ENCODE measurements around the gene FGB. TPM values are rescaled to one million over a fixed set of nuclear protein-coding genes. Genes with fewer than 3 reads are reported as not detected.

FGB gene
- total and polyA plus RNA-seq, 5 donors from 2014 or later, result not detected

GRCh38 chr4:154569584-154569983 lies 6.8 kb downstream of the FGB start:
- Mint-ChIP-seq H3K4me1 (no peaks in the 10 kb centered on the region), H3K4me3 (no peak overlapping the region), H3K9me3 (peaks cover 0 to 2% (median 0%) of the 10 kb centered on the region in 7 donors), H3K36me3 (no peaks in the 10 kb centered on the region), H3K27me3 (peaks cover 15% of the 10 kb centered on the region), H3K27ac (no peak overlapping the region)
- Histone ChIP-seq H3K4me3 (ENCODE audit: low read depth, low read length) (no peak overlapping the region), H3K27ac (ENCODE audit: insufficient read depth, low read length, poor library complexity, severe bottlenecking) (no peak overlapping the region), H3K36me3 (ENCODE audit: control insufficient read depth, insufficient read depth, low read length) (no peaks in the 10 kb centered on the region), H3K9me3 (ENCODE audit: control insufficient read depth in 2 of 2, low read length in 2 of 2) (no peaks in the 10 kb centered on the region), H3K27me3 (ENCODE audit: control insufficient read depth, insufficient read depth, low read length) (peaks cover 6% of the 10 kb centered on the region), H3K4me1 (ENCODE audit: control insufficient read depth, insufficient read depth, low read length, poor library complexity, severe bottlenecking) (no peaks in the 10 kb centered on the region)
- ATAC-seq (ENCODE audit: low read depth in 2 of 2) (no peak), DNase-seq (no peak)

DNA sequence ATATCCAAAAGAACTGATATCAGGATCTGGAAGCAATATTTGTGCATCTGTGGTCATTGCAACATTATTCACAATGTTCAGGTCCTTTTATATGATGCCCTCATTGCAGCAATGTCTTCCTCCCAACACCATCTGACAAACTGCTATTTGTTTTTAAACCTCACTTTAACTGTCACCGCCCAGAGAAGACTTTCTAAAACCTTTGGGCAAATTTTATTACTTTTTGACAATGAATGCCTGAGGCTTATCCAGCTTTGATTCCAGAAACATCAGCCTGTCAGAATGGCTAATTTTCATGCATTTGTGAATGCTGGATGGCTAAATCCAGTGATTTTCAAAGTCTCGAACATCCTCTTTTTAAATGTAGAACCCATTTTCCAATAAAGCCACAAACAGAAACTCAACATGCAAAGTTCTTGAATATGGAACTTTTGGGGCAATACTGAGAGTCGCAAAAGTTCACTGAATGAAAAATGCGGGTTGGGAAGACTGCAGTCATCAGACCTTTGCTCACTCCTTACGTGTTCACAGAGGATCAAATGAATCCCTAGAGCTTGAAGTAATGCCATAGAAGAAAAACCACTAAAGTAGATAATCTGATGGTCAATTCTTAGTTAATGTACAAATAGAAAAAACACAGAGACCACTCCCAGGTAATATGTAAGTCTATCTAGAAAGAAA lies 10.5 kb downstream of the FGB start:
- Mint-ChIP-seq H3K4me1 (no peaks in the 10 kb centered on the region), H3K4me3 (no peak overlapping the region), H3K27me3 (peaks cover 9% of the 10 kb centered on the region), H3K9me3 (peaks cover 0 to 3% (median 0%) of the 10 kb centered on the region in 7 donors), H3K36me3 (no peaks in the 10 kb centered on the region), H3K27ac (no peak overlapping the region)
- Histone ChIP-seq H3K27ac (ENCODE audit: insufficient read depth, low read length, poor library complexity, severe bottlenecking) (no peak overlapping the region), H3K4me3 (ENCODE audit: low read depth, low read length) (no peak overlapping the region), H3K36me3 (ENCODE audit: control insufficient read depth, insufficient read depth, low read length) (no peaks in the 10 kb centered on the region), H3K27me3 (ENCODE audit: control insufficient read depth, insufficient read depth, low read length) (no peaks in the 10 kb centered on the region), H3K4me1 (ENCODE audit: control insufficient read depth, insufficient read depth, low read length, poor library complexity, severe bottlenecking) (no peaks in the 10 kb centered on the region), H3K9me3 (ENCODE audit: control insufficient read depth in 2 of 2, low read length in 2 of 2) (no peaks in the 10 kb centered on the region)
- ATAC-seq (ENCODE audit: low read depth in 2 of 2) (no peak), DNase-seq (no peak)

- no peak for ATAC-seq (ENCODE audit: low read depth in 2 of 2)
- peaks cover 9% of the 10 kb centered on the region for H3K27me3 Mint-ChIP-seq
- H3K9me3 Mint-ChIP-seq, result peaks cover 0 to 3% (median 0%) of the 10 kb centered on the region in 7 donors
Measured at GRCh38 chr4:154574311-154574710, 11.5 kb downstream of the FGB start.

GRCh38 chr4:154577324-154577723 lies 14.5 kb downstream of the FGB start:
- no peaks in the 10 kb centered on the region for H3K4me1 Mint-ChIP-seq
- Histone ChIP-seq H3K4me1 (ENCODE audit: control insufficient read depth, insufficient read depth, low read length, poor library complexity, severe bottlenecking) (no peaks in the 10 kb centered on the region), H3K27me3 (ENCODE audit: control insufficient read depth, insufficient read depth, low read length) (peaks cover 4% of the 10 kb centered on the region), H3K36me3 (ENCODE audit: control insufficient read depth, insufficient read depth, low read length) (no peaks in the 10 kb centered on the region), H3K27ac (ENCODE audit: insufficient read depth, low read length, poor library complexity, severe bottlenecking) (no peak overlapping the region), H3K9me3 (ENCODE audit: control insufficient read depth in 2 of 2, low read length in 2 of 2) (no peaks in the 10 kb centered on the region), H3K4me3 (ENCODE audit: low read depth, low read length) (no peak overlapping the region)
- no peak overlapping the region for H3K4me3 Mint-ChIP-seq
- DNase-seq, result no peak
- H3K27ac Mint-ChIP-seq, result no peak overlapping the region
- no peaks in the 10 kb centered on the region for H3K36me3 Mint-ChIP-seq
- peaks cover 15% of the 10 kb centered on the region for H3K27me3 Mint-ChIP-seq
- peaks cover 0 to 1% (median 0%) of the 10 kb centered on the region in 7 donors for H3K9me3 Mint-ChIP-seq
- no peak for ATAC-seq (ENCODE audit: low read depth in 2 of 2)

More at GRCh38 chr4:154574311-154574710, 11.5 kb downstream of the FGB start:
- Histone ChIP-seq H3K27me3 (ENCODE audit: control insufficient read depth, insufficient read depth, low read length) (no peaks in the 10 kb centered on the region), H3K9me3 (ENCODE audit: control insufficient read depth in 2 of 2, low read length in 2 of 2) (no peaks in the 10 kb centered on the region), H3K4me1 (ENCODE audit: control insufficient read depth, insufficient read depth, low read length, poor library complexity, severe bottlenecking) (no peaks in the 10 kb centered on the region), H3K4me3 (ENCODE audit: low read depth, low read length) (no peak overlapping the region), H3K27ac (ENCODE audit: insufficient read depth, low read length, poor library complexity, severe bottlenecking) (no peak overlapping the region), H3K36me3 (ENCODE audit: control insufficient read depth, insufficient read depth, low read length) (no peaks in the 10 kb centered on the region)
- H3K27ac Mint-ChIP-seq, result no peak overlapping the region
- DNase-seq, result no peak
- no peak overlapping the region for H3K4me3 Mint-ChIP-seq
- no peaks in the 10 kb centered on the region for H3K36me3 Mint-ChIP-seq
- H3K4me1 Mint-ChIP-seq, result no peaks in the 10 kb centered on the region

DNA sequence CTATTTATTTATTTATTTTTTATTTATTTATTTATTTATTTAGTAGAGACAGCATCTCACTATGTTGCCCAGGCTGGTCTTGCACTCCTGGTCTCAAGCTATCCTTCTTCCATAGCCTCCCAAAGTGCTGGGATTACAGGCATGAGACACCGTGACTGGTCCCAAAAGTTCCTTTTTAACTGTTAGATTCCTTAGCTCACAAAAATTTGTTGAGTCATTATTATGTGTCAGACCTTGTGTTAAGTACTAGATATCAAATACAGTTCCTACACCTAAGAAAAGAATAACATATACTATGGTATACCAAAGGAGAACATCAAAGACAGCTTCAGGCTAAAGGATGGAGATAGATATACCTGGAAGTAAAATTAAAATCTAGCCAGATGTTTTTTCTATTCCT lies 16.1 kb downstream of the FGB start:
- peaks cover 0 to 1% (median 0%) of the 10 kb centered on the region in 7 donors for H3K9me3 Mint-ChIP-seq
- H3K36me3 Mint-ChIP-seq, result no peaks in the 10 kb centered on the region
- H3K4me3 ChIP-seq (ENCODE audit: low read depth, low read length), result no peak overlapping the region
- H3K4me1 Mint-ChIP-seq, result no peaks in the 10 kb centered on the region
- H3K27me3 Mint-ChIP-seq, result peaks cover 15% of the 10 kb centered on the region
- DNase-seq (no peak), ATAC-seq (ENCODE audit: low read depth in 2 of 2) (no peak)
- no peak overlapping the region for H3K27ac ChIP-seq (ENCODE audit: insufficient read depth, low read length, poor library complexity, severe bottlenecking)
- no peaks in the 10 kb centered on the region for H3K9me3 ChIP-seq (ENCODE audit: control insufficient read depth in 2 of 2, low read length in 2 of 2)
- no peaks in the 10 kb centered on the region for H3K36me3 ChIP-seq (ENCODE audit: control insufficient read depth, insufficient read depth, low read length)
- no peak overlapping the region for H3K4me3 Mint-ChIP-seq
- H3K4me1 ChIP-seq (ENCODE audit: control insufficient read depth, insufficient read depth, low read length, poor library complexity, severe bottlenecking), result no peaks in the 10 kb centered on the region
- H3K27ac Mint-ChIP-seq, result no peak overlapping the region
- H3K27me3 ChIP-seq (ENCODE audit: control insufficient read depth, insufficient read depth, low read length), result peaks cover 4% of the 10 kb centered on the region

DNA sequence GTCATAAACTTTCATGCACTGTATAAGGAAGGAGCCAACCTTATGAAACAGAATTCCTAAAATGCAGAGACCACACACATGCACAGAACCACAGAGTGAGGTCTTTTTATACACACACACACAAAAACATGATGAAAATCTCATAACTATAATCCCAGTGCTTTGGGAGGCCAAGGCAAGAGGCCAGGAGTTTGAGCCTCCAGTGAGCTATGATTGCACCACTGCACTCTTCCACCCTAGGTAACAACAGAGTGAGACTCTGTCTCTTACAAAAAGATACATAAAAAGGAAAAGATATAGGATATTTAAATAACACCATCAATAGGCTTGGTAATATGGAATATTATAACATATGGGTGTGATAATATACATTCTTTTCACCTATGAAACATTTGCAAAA lies 17.1 kb downstream of the FGB start:
- Mint-ChIP-seq H3K36me3 (no peaks in the 10 kb centered on the region), H3K4me1 (no peaks in the 10 kb centered on the region), H3K27ac (no peak overlapping the region), H3K4me3 (no peak overlapping the region), H3K9me3 (peaks cover 0 to 1% (median 0%) of the 10 kb centered on the region in 7 donors), H3K27me3 (peaks cover 15% of the 10 kb centered on the region)
- Histone ChIP-seq H3K27me3 (ENCODE audit: control insufficient read depth, insufficient read depth, low read length) (peaks cover 4% of the 10 kb centered on the region), H3K4me3 (ENCODE audit: low read depth, low read length) (no peak overlapping the region), H3K9me3 (ENCODE audit: control insufficient read depth in 2 of 2, low read length in 2 of 2) (no peaks in the 10 kb centered on the region), H3K4me1 (ENCODE audit: control insufficient read depth, insufficient read depth, low read length, poor library complexity, severe bottlenecking) (no peaks in the 10 kb centered on the region), H3K27ac (ENCODE audit: insufficient read depth, low read length, poor library complexity, severe bottlenecking) (no peak overlapping the region), H3K36me3 (ENCODE audit: control insufficient read depth, insufficient read depth, low read length) (no peaks in the 10 kb centered on the region)
- ATAC-seq (ENCODE audit: low read depth in 2 of 2) (no peak), DNase-seq (no peak)

DNA sequence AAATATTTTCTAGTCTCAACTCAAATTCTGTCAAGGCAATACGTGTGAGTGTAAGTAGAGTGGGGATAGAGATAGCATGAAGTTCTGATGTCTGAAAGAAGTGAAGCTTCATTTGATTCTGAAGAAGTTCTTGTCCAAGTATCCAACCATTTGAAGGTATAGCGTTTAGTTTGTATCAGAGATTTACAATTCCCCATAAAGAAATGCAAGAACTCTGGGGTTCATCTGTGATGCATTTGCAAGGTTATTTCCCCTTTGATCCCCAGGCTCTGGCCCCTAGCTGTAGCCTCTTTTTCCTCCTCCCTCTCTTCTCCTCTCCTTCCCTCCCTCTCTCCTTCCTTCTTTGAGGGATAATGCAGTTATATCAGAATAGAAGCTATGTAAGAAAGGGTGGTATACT lies 19.9 kb downstream of the FGB start:
- H3K36me3 Mint-ChIP-seq, result no peaks in the 10 kb centered on the region
- peaks cover 10% of the 10 kb centered on the region for H3K27me3 Mint-ChIP-seq
- no peak for ATAC-seq (ENCODE audit: low read depth in 2 of 2)
- Histone ChIP-seq H3K4me3 (ENCODE audit: low read depth, low read length) (no peak overlapping the region), H3K4me1 (ENCODE audit: control insufficient read depth, insufficient read depth, low read length, poor library complexity, severe bottlenecking) (no peaks in the 10 kb centered on the region), H3K36me3 (ENCODE audit: control insufficient read depth, insufficient read depth, low read length) (no peaks in the 10 kb centered on the region), H3K27me3 (ENCODE audit: control insufficient read depth, insufficient read depth, low read length) (peaks cover 4% of the 10 kb centered on the region), H3K27ac (ENCODE audit: insufficient read depth, low read length, poor library complexity, severe bottlenecking) (no peak overlapping the region), H3K9me3 (ENCODE audit: control insufficient read depth in 2 of 2, low read length in 2 of 2) (no peaks in the 10 kb centered on the region)
- no peak overlapping the region for H3K4me3 Mint-ChIP-seq
- H3K27ac Mint-ChIP-seq, result no peak overlapping the region
- H3K9me3 Mint-ChIP-seq, result no peaks in the 10 kb centered on the region
- H3K4me1 Mint-ChIP-seq, result no peaks in the 10 kb centered on the region
- DNase-seq, result no peak

- Mint-ChIP-seq H3K27me3 (peaks cover 10% of the 10 kb centered on the region), H3K27ac (no peak overlapping the region), H3K36me3 (no peaks in the 10 kb centered on the region), H3K4me3 (no peak overlapping the region), H3K4me1 (no peaks in the 10 kb centered on the region), H3K9me3 (no peaks in the 10 kb centered on the region)
- no peaks in the 10 kb centered on the region for H3K4me1 ChIP-seq (ENCODE audit: control insufficient read depth, insufficient read depth, low read length, poor library complexity, severe bottlenecking)
- H3K36me3 ChIP-seq (ENCODE audit: control insufficient read depth, insufficient read depth, low read length), result no peaks in the 10 kb centered on the region
- no peak overlapping the region for H3K4me3 ChIP-seq (ENCODE audit: low read depth, low read length)
- H3K9me3 ChIP-seq (ENCODE audit: control insufficient read depth in 2 of 2, low read length in 2 of 2), result no peaks in the 10 kb centered on the region
- DNase-seq (no peak), ATAC-seq (ENCODE audit: low read depth in 2 of 2) (no peak)
- peaks cover 4% of the 10 kb centered on the region for H3K27me3 ChIP-seq (ENCODE audit: control insufficient read depth, insufficient read depth, low read length)
- no peak overlapping the region for H3K27ac ChIP-seq (ENCODE audit: insufficient read depth, low read length, poor library complexity, severe bottlenecking)
Measured at GRCh38 chr4:154583230-154583629, 20.4 kb downstream of the FGB start.
